Choroid plexus epithelial cell (primary cell): ENCODE measurements around the gene CLGN.

ENCODE experiments used
- DNase-seq: peaks from one replicate; pipeline ENCODE4 v3.0.0-alpha.2; 2010; ENCODE audit warnings: low read depth
- H3K4me3 ChIP-seq: 2 replicates; pipeline ENCODE4 v1.5.1; 2011; ENCODE audit warnings: low read depth, mild to moderate bottlenecking, control low read depth, low read length, moderate library complexity
- TF ChIP-seq, protein P1 (sequence below): conservative IDR thresholded peaks from 2 replicates; pipeline ENCODE4 v1.5.1; 2011; ENCODE audit warnings: low read depth, mild to moderate bottlenecking, control low read depth, inconsistent platforms, low read length, moderate library complexity

Gene CLGN

DNA sequence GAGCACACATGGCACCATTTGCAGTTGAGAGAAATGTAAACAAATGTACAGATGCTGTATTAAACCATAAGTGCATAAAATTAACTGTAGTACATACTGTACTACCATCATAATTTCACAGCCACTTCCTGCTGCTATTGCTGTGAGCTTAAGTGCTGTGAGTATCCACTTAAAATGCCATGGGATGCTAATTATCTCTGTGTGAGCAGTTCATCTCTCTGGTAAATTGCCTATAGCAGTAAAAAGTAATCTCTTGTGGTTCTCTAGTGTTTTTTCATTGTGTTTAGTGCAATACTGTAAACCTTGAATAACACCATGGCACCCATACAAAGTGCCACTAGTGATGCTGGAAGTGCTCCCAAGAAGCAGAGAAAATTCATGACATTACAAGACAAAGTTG lies 63.9 kb downstream of the CLGN start:
- TF ChIP-seq, protein P1, sequence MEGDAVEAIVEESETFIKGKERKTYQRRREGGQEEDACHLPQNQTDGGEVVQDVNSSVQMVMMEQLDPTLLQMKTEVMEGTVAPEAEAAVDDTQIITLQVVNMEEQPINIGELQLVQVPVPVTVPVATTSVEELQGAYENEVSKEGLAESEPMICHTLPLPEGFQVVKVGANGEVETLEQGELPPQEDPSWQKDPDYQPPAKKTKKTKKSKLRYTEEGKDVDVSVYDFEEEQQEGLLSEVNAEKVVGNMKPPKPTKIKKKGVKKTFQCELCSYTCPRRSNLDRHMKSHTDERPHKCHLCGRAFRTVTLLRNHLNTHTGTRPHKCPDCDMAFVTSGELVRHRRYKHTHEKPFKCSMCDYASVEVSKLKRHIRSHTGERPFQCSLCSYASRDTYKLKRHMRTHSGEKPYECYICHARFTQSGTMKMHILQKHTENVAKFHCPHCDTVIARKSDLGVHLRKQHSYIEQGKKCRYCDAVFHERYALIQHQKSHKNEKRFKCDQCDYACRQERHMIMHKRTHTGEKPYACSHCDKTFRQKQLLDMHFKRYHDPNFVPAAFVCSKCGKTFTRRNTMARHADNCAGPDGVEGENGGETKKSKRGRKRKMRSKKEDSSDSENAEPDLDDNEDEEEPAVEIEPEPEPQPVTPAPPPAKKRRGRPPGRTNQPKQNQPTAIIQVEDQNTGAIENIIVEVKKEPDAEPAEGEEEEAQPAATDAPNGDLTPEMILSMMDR, result no peak
- no peak for DNase-seq
- H3K4me3 ChIP-seq, result no peak overlapping the region

DNA sequence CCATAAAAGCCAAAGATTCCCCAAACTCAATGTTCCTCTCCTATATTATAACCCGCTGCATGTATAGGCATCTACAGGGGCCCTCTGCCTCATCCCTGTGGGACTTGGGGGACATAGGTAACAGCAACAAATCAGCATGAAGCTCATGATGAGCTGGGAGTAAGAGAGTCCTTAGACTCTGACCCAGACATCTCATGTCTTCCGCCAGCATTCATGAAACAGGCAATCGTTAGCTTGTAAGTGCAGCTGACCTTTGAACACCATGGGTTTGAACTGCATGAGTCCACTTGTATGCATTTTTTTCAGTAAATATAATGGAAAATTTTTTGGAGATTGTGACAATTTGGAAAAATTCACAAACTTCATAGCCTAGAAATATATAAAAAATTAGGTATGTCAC lies 64.4 kb downstream of the CLGN start:
- no peak for DNase-seq
- H3K4me3 ChIP-seq, result no peak overlapping the region
- TF ChIP-seq, protein P1, result no peak

DNA sequence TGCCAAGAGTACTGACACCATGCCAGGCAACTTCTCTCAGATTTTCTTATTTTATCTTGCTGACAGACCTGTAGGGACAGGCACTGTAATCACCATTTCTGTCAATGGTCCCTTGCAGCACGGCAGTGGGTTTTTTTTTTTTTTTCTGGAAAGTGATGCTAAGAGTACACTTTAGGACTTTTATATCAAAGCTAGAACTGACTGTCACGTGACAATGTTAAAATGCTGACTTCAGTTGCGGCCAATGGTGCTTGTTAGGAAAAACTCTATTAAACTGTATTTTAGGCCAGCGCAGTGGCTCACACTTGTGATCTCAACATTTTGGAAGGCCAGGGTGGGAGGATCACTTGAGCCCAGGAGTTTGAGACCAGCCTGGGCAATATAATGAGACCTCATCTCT lies 66.3 kb downstream of the CLGN start:
- DNase-seq, result no peak
- H3K4me3 ChIP-seq, result no peak overlapping the region
- TF ChIP-seq, protein P1, result no peak

DNA sequence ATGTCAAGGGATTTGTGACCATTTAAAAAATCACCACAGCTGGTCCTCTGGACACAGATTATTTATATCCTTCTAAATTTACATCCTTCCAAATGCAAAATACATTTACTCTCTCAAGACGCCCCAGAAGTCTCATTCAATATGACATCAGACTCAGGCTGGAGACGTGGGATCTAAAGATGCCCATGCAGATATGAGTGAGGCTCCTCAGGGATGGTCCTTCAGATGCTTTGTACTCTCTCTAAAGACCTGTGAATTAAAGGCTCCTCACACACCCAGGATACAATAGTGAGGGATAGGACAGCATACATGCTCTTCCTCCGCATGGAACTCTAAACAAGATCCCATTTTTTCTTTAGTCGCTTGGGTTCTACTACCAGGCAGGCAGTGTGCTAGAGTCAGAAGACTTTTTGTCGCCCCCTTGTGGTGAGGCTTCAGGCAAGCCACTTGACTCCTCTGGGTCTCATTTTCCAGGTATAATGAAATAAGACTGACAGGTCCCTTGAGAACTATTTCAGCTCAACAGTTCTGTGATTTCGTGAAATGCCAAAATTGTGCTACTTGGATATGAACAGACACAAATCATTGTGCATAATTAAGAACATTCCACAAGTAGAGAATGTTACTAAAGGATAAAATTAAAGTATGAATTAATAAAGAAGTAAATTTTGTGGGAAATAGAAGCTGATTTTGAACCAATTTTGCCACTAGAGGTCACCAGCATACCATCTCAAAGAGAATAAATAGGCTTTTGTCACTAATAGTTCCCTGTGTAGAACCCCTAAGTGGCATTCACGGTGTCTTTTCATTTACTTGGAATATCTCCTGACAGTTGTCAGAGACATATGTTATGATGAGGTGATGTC lies 67.7 kb downstream of the CLGN start:
- TF ChIP-seq, protein P1, result peak; percentile 86
- H3K4me3 ChIP-seq, result no peak overlapping the region
- DNase-seq, result peak; percentile 89

DNA sequence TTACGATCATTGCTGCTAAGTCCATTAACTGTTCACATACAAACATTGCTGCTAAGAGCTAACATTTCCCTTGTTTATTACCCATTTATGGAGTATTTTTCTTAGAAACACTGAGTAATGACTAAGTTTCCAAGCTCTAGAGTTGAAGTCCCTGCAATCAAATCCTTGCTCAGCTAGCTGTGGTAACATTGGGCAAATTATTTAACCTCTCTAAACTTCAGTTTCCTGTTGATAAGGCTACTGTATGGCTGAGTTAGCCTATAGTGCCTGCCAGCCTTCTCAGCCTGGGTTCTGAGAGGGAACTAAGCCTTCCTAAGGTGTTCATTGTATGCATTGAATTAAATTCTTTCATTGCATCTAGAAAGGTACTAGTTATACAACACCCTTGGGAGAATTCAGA lies 69.2 kb downstream of the CLGN start:
- no peak overlapping the region for H3K4me3 ChIP-seq
- DNase-seq, result no peak
- TF ChIP-seq, protein P1, result no peak

DNA sequence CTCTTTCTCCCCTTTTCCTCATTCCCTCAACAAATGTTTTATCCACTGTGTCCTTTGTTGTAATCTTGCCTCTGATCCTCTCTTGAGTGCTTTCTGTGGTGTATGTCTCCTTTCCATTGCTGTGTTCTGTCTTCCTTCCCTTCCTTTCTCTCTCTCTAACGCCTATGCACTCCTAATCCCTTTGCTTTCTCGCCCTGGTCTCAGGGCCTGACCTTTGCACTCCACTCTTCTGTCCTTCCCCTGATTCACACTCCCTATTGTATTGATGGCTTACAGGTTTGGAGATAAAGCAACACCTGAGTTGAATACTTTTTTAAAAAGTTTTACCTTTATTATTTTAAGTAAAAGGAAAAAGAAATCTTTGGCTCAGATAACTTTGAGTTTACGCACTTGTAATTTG lies 69.6 kb downstream of the CLGN start:
- TF ChIP-seq, protein P1, result no peak
- no peak overlapping the region for H3K4me3 ChIP-seq
- no peak for DNase-seq

DNA sequence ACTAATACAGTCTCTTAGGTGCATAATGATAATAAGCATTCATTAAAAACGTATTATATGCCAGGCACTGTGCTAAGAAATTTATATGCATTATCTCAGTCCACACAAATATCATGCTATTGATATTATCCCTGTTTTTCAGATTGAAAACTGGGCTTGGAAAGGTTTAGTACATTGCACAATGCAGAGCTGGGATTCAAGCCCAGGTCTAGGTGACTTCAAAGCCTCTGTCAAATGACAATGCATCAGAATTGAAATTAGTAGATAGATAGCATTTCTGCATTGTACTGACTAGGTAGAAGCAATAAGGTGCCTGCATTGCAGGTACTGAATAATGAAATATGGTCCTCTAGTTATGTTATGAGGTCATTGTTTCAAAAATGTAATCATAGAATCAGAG lies 72.2 kb downstream of the CLGN start:
- TF ChIP-seq, protein P1, result no peak
- no peak overlapping the region for H3K4me3 ChIP-seq
- DNase-seq, result no peak
